ENCODE measurements around the gene SNX27. TPM values are rescaled to one million over a fixed set of nuclear protein-coding genes. Genes with fewer than 3 reads are reported as not detected.
"Not testable (repeated sequence)": the region's sequence is repeated elsewhere in the genome, so short reads cannot be mapped to it uniquely, and the experiment has no call there.

The SNX27 gene
- total and polyA plus RNA-seq, 5 donors: 13.7 to 36.5 (median 34.9) TPM

- no peak for ATAC-seq
- no peak for DNase-seq
- no peaks in the 10 kb centered on the region for H3K4me1 ChIP-seq (ENCODE audit: control insufficient read depth, insufficient read depth, low read length)
- H3K27ac ChIP-seq (ENCODE audit: low read length): no peak overlapping the region
- no peaks in the 10 kb centered on the region for H3K9me3 ChIP-seq (ENCODE audit: control insufficient read depth, low read length)
- intact Hi-C loops (cut with DNase I): no loop called here
- H3K27me3 ChIP-seq (ENCODE audit: control insufficient read depth, insufficient read depth): no peaks in the 10 kb centered on the region
- WGBS: 91% methylated on average over 2 of the region's 2 CpGs
- H3K4me3 ChIP-seq (ENCODE audit: low read length): no peak overlapping the region
These were observed 70.1 kb downstream of the SNX27 start for GRCh38 chr1:151681923-151682322.

- H3K27ac ChIP-seq (ENCODE audit: low read length); H3K4me1 ChIP-seq (ENCODE audit: control insufficient read depth, insufficient read depth, low read length); intact Hi-C loops (cut with DNase I); DNase-seq; ATAC-seq; H3K4me3 ChIP-seq (ENCODE audit: low read length); H3K9me3 ChIP-seq (ENCODE audit: control insufficient read depth, low read length); H3K27me3 ChIP-seq (ENCODE audit: control insufficient read depth, insufficient read depth): not testable (repeated sequence)
- WGBS: 91% methylated on average over 7 of the region's 7 CpGs
These were observed 71.1 kb downstream of the SNX27 start for GRCh38 chr1:151682901-151683300.

GRCh38 chr1:151684128-151684527 is 72.3 kb downstream of the SNX27 start:
- no peak for ATAC-seq
- intact Hi-C loops (cut with DNase I): no loop called here
- DNase-seq: no peak
- Histone ChIP-seq H3K27me3 (ENCODE audit: control insufficient read depth, insufficient read depth) (no peaks in the 10 kb centered on the region), H3K9me3 (ENCODE audit: control insufficient read depth, low read length) (no peaks in the 10 kb centered on the region), H3K4me1 (ENCODE audit: control insufficient read depth, insufficient read depth, low read length) (no peaks in the 10 kb centered on the region), H3K4me3 (ENCODE audit: low read length) (no peak overlapping the region), H3K27ac (ENCODE audit: low read length) (no peak overlapping the region)
- WGBS: 99% methylated on average over 2 of the region's 2 CpGs

- no peak overlapping the region for H3K4me3 ChIP-seq (ENCODE audit: low read length)
- intact Hi-C loops (cut with DNase I): no loop called here
- WGBS: 90% methylated on average over 2 of the region's 2 CpGs
- H3K27me3 ChIP-seq (ENCODE audit: control insufficient read depth, insufficient read depth): no peaks in the 10 kb centered on the region
- H3K27ac ChIP-seq (ENCODE audit: low read length): no peak overlapping the region
- no peak for DNase-seq
- no peak for ATAC-seq
- H3K9me3 ChIP-seq (ENCODE audit: control insufficient read depth, low read length): no peaks in the 10 kb centered on the region
- no peaks in the 10 kb centered on the region for H3K4me1 ChIP-seq (ENCODE audit: control insufficient read depth, insufficient read depth, low read length)
These were observed 74.7 kb downstream of the SNX27 start for GRCh38 chr1:151686561-151686960.

GRCh38 chr1:151689494-151689893 is 77.6 kb downstream of the SNX27 start:
- no peaks in the 10 kb centered on the region for H3K9me3 ChIP-seq (ENCODE audit: control insufficient read depth, low read length)
- WGBS: 67% methylated on average over 4 of the region's 4 CpGs
- ATAC-seq: peak; percentile 67 to 70

GRCh38 chr1:151692226-151692625 is 80.4 kb downstream of the SNX27 start:
- intact Hi-C loops (cut with DNase I): loop anchor here in 1 of 4 donors (2.0 kb wide), 1 partner anchor 43 kb away; no protein-coding TSS in a partner anchor
- no peak for DNase-seq
- no peak for ATAC-seq
- Histone ChIP-seq H3K4me1 (ENCODE audit: control insufficient read depth, insufficient read depth, low read length) (no peaks in the 10 kb centered on the region), H3K9me3 (ENCODE audit: control insufficient read depth, low read length) (no peaks in the 10 kb centered on the region), H3K27ac (ENCODE audit: low read length) (no peak overlapping the region), H3K4me3 (ENCODE audit: low read length) (no peak overlapping the region), H3K27me3 (ENCODE audit: control insufficient read depth, insufficient read depth) (no peaks in the 10 kb centered on the region)
- WGBS: 77% methylated on average over 3 of the region's 3 CpGs

More at GRCh38 chr1:151689494-151689893, 77.6 kb downstream of the SNX27 start:
- no peak overlapping the region for H3K4me3 ChIP-seq (ENCODE audit: low read length)
- no peaks in the 10 kb centered on the region for H3K4me1 ChIP-seq (ENCODE audit: control insufficient read depth, insufficient read depth, low read length)
- H3K27ac ChIP-seq (ENCODE audit: low read length): peak overlapping the region; percentile 43
- H3K27me3 ChIP-seq (ENCODE audit: control insufficient read depth, insufficient read depth): no peaks in the 10 kb centered on the region
- intact Hi-C loops (cut with DNase I): no loop called here
- no peak for DNase-seq

GRCh38 chr1:151693057-151693651 is 81.3 kb downstream of the SNX27 start:
- no peaks in the 10 kb centered on the region for H3K9me3 ChIP-seq (ENCODE audit: control insufficient read depth, low read length)
- 73% methylated on average over 4 of the region's 4 CpGs for WGBS

GRCh38 chr1:151701515-151701914 is 89.7 kb downstream of the SNX27 start:
- H3K9me3 ChIP-seq (ENCODE audit: control insufficient read depth, low read length): no peaks in the 10 kb centered on the region
- 97% methylated on average over 5 of the region's 5 CpGs for whole genome bisulfite sequencing
- H3K27ac ChIP-seq (ENCODE audit: low read length): no peak overlapping the region
- H3K27me3 ChIP-seq (ENCODE audit: control insufficient read depth, insufficient read depth): no peaks in the 10 kb centered on the region
- DNase-seq (no peak), ATAC-seq (no peak)
- no peaks in the 10 kb centered on the region for H3K4me1 ChIP-seq (ENCODE audit: control insufficient read depth, insufficient read depth, low read length)
- intact Hi-C loops (cut with DNase I): no loop called here
- no peak overlapping the region for H3K4me3 ChIP-seq (ENCODE audit: low read length)

More at GRCh38 chr1:151693057-151693651, 81.3 kb downstream of the SNX27 start:
- H3K27me3 ChIP-seq (ENCODE audit: control insufficient read depth, insufficient read depth): no peaks in the 10 kb centered on the region
- ATAC-seq (no peak), DNase-seq (no peak)
- no peak overlapping the region for H3K27ac ChIP-seq (ENCODE audit: low read length)
- no peaks in the 10 kb centered on the region for H3K4me1 ChIP-seq (ENCODE audit: control insufficient read depth, insufficient read depth, low read length)
- intact Hi-C loops (cut with DNase I): loop anchor here in 1 of 4 donors (2.0 kb wide), 1 partner anchor 42 kb away; no protein-coding TSS in a partner anchor
- H3K4me3 ChIP-seq (ENCODE audit: low read length): no peak overlapping the region

GRCh38 chr1:151702936-151703335 is 91.1 kb downstream of the SNX27 start:
- DNase-seq: no peak
- Histone ChIP-seq H3K27me3 (ENCODE audit: control insufficient read depth, insufficient read depth) (no peaks in the 10 kb centered on the region), H3K27ac (ENCODE audit: low read length) (no peak overlapping the region), H3K9me3 (ENCODE audit: control insufficient read depth, low read length) (no peaks in the 10 kb centered on the region), H3K4me3 (ENCODE audit: low read length) (no peak overlapping the region), H3K4me1 (ENCODE audit: control insufficient read depth, insufficient read depth, low read length) (no peaks in the 10 kb centered on the region)
- 33% methylated on average over 8 of the region's 8 CpGs for WGBS
- intact Hi-C loops (cut with DNase I): no loop called here
- no peak for ATAC-seq

- H3K4me3 ChIP-seq (ENCODE audit: low read length): no peak overlapping the region
- ATAC-seq (no peak), DNase-seq (no peak)
- intact Hi-C loops (cut with DNase I): no loop called here
- H3K27ac ChIP-seq (ENCODE audit: low read length): no peak overlapping the region
- no peaks in the 10 kb centered on the region for H3K4me1 ChIP-seq (ENCODE audit: control insufficient read depth, insufficient read depth, low read length)
- WGBS: 66% methylated on average over 17 of the region's 17 CpGs
- no peaks in the 10 kb centered on the region for H3K9me3 ChIP-seq (ENCODE audit: control insufficient read depth, low read length)
- no peaks in the 10 kb centered on the region for H3K27me3 ChIP-seq (ENCODE audit: control insufficient read depth, insufficient read depth)
These were observed 92.0 kb downstream of the SNX27 start for GRCh38 chr1:151703813-151704212.

- H3K27me3 ChIP-seq (ENCODE audit: control insufficient read depth, insufficient read depth): no peaks in the 10 kb centered on the region
- WGBS: 84% methylated on average over 4 of the region's 4 CpGs
- H3K27ac ChIP-seq (ENCODE audit: low read length): no peak overlapping the region
- ATAC-seq: no peak
- no peak overlapping the region for H3K4me3 ChIP-seq (ENCODE audit: low read length)
- DNase-seq: no peak
- intact Hi-C loops (cut with DNase I): no loop called here
- no peaks in the 10 kb centered on the region for H3K9me3 ChIP-seq (ENCODE audit: control insufficient read depth, low read length)
- H3K4me1 ChIP-seq (ENCODE audit: control insufficient read depth, insufficient read depth, low read length): no peaks in the 10 kb centered on the region
These were observed 92.4 kb downstream of the SNX27 start for GRCh38 chr1:151704246-151704645.

GRCh38 chr1:151705146-151705545 is 93.3 kb downstream of the SNX27 start:
- Histone ChIP-seq H3K27ac (ENCODE audit: low read length) (no peak overlapping the region), H3K4me3 (ENCODE audit: low read length) (no peak overlapping the region), H3K27me3 (ENCODE audit: control insufficient read depth, insufficient read depth) (no peaks in the 10 kb centered on the region), H3K9me3 (ENCODE audit: control insufficient read depth, low read length) (no peaks in the 10 kb centered on the region), H3K4me1 (ENCODE audit: control insufficient read depth, insufficient read depth, low read length) (no peaks in the 10 kb centered on the region)
- no peak for ATAC-seq
- no peak for DNase-seq
- WGBS: 82% methylated on average over 7 of the region's 7 CpGs
- intact Hi-C loops (cut with DNase I): no loop called here
